DMS 273 (cell line): ENCODE measurements around the gene ACTMAP.
"Not testable (repeated sequence)": the region's sequence is repeated elsewhere in the genome, so short reads cannot be mapped to it uniquely, and the experiment has no call there.

ENCODE experiments used
- DNase-seq: peaks from one replicate; lab custom pipeline; 2025; ENCODE audit not compliant: unreplicated experiment; lab: John Stamatoyannopoulos, UW

The ACTMAP gene

GRCh38 chr19:40750058-40750873 lies at the start of gene ACTMAP:
Gene ACTMAP (minus strand): TSS chr19:40750477. CDS start chr19:40749803, 674 bp downstream.
- DNase-seq, result peak; percentile 100

- DNase-seq, result peak; percentile 52
These were observed 49.5 kb upstream of the ACTMAP start for GRCh38 chr19:40799558-40800338.

GRCh38 chr19:40798683-40799557 lies 48.6 kb upstream of the ACTMAP start, which contains the start of gene EGLN2:
Gene EGLN2 (plus strand): TSS chr19:40799191. CDS start chr19:40800573, 1,382 bp downstream.
- DNase-seq, result peak; percentile 100

GRCh38 chr19:40797963-40798682 lies 47.8 kb upstream of the ACTMAP start:
- DNase-seq, result peak; percentile 64

- DNase-seq, result no peak
These were observed 47.1 kb upstream of the ACTMAP start for GRCh38 chr19:40797166-40797962.

- no peak for DNase-seq
These were observed 41.7 kb upstream of the ACTMAP start for GRCh38 chr19:40791996-40792395.

- no peak for DNase-seq
These were observed 41.1 kb upstream of the ACTMAP start for GRCh38 chr19:40791349-40791748.

- no peak for DNase-seq
These were observed 36.1 kb upstream of the ACTMAP start for GRCh38 chr19:40786060-40787037.

- DNase-seq, result no peak
These were observed 35.2 kb upstream of the ACTMAP start for GRCh38 chr19:40785526-40785925.

- DNase-seq, result not testable (repeated sequence)
These were observed 33.9 kb upstream of the ACTMAP start for GRCh38 chr19:40784146-40784545.

- no peak for DNase-seq
These were observed 33.4 kb upstream of the ACTMAP start for GRCh38 chr19:40783711-40784110.

- no peak for DNase-seq
These were observed 30.9 kb upstream of the ACTMAP start for GRCh38 chr19:40781140-40781539.

GRCh38 chr19:40780582-40780981 lies 30.3 kb upstream of the ACTMAP start:
- DNase-seq, result no peak

GRCh38 chr19:40778706-40779284 lies 28.5 kb upstream of the ACTMAP start:
- no peak for DNase-seq

GRCh38 chr19:40777937-40778705 lies 27.8 kb upstream of the ACTMAP start, which contains the start of gene RAB4B:
Gene RAB4B (plus strand): TSS chr19:40778247. CDS start chr19:40778376, 129 bp downstream.
- peak; percentile 100 for DNase-seq

- DNase-seq, result no peak
These were observed 27.3 kb upstream of the ACTMAP start for GRCh38 chr19:40777645-40777936.

- peak; percentile 95 for DNase-seq
These were observed 26.8 kb upstream of the ACTMAP start for GRCh38 chr19:40776932-40777644.
